Measurements from ENCODE around the gene NAA50.

NAA50 gene

DNA sequence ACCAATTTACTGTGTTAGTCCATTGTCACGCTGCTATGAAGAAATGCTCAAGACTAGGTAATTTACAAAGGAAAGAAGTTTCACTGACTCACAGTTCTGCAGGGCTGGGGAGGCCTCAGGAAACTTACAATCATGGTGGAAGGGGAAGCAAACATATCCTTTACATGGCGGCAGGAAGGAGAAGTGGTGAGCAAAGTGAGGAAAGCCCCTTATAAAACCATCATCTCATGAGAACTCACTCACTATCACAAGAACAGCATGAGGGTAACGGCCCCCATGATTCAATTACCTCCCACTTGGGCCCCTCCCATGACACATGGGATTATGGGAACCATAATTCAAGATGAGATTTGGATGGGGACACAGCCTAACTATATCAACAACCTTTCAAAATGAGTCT, 69.8 kb downstream of the NAA50 start:
- H2AK5ac ChIP-seq (ENCODE audit: low read length, severe bottlenecking): no peak overlapping the region
- H3K18ac ChIP-seq (ENCODE audit: low read depth in 1 of 2, low read length in 2 of 2): no peak overlapping the region
- H2BK5ac ChIP-seq (ENCODE audit: low read depth, low read length, poor library complexity, severe bottlenecking): no peak overlapping the region
- H3K36me3 ChIP-seq (ENCODE audit: control insufficient read depth in 1 of 2, insufficient read depth in 2 of 2, low read depth in 1 of 2, low read length in 2 of 2): peaks cover 6 to 43% of the 10 kb centered on the region in 2 experiments
- H3K4me1 ChIP-seq (ENCODE audit: control insufficient read depth, insufficient read depth, low read depth, low read length): no peaks in the 10 kb centered on the region
- H3K4me3 ChIP-seq (ENCODE audit: insufficient read depth in 1 of 2, low read depth in 1 of 2, low read length in 2 of 2): no peak overlapping the region
- H3K4me2 ChIP-seq (ENCODE audit: low read length, poor library complexity, severe bottlenecking): no peak overlapping the region
- DNase-seq: no peak
- H3K27me3 ChIP-seq (ENCODE audit: control insufficient read depth in 1 of 2, insufficient read depth in 1 of 2, low read length in 2 of 2): no peaks in the 10 kb centered on the region
- no peak overlapping the region for H2BK12ac ChIP-seq (ENCODE audit: low read length in 2 of 2)
- 81% methylated on average over 3 of the region's 3 CpGs for WGBS
- H4K8ac ChIP-seq (ENCODE audit: low read length): no peak overlapping the region
- H3K27ac ChIP-seq (ENCODE audit: low read length, poor library complexity, severe bottlenecking): no peak overlapping the region
- H4K91ac ChIP-seq (ENCODE audit: low read length): no peak overlapping the region
- no peak overlapping the region for H3K23ac ChIP-seq (ENCODE audit: low read length in 2 of 2)
- H3K9me3 ChIP-seq (ENCODE audit: control insufficient read depth, low read length): no peaks in the 10 kb centered on the region
- no peak overlapping the region for H3K4ac ChIP-seq (ENCODE audit: low read depth in 1 of 2, low read length in 2 of 2)
- no peak overlapping the region for H3K9ac ChIP-seq (ENCODE audit: low read length)
- H2BK120ac ChIP-seq (ENCODE audit: low read depth, low read length): no peak overlapping the region
- H3K79me1 ChIP-seq (replicated peaks; ENCODE audit: low read length, poor library complexity, severe bottlenecking): peaks cover 22% of the 10 kb centered on the region
- H2BK15ac ChIP-seq (ENCODE audit: low read depth, poor library complexity, severe bottlenecking): no peak overlapping the region
- H3K14ac ChIP-seq (ENCODE audit: low read length in 2 of 2): no peak overlapping the region
- H2AFZ ChIP-seq (ENCODE audit: low read depth, low read length): no peak overlapping the region

DNA sequence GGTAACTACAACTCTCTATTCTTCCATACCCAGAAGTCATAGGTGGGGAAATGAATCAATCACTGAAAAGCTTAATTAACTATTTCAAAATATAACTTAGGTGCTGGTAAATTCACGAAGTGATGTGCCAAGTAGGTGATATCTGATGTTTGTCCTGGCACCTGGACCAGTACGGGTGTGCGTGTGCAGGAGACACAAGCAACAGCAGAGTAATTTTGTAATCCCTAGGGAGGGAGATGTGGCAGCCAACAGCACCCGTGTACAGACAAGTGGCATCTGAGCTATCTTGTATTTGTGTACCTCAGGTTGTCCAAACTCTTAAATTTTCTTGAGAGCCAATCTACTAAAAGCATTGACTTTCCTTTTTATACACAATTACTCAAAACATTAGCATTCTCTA, 72.5 kb downstream of the NAA50 start:
- Histone ChIP-seq H3K4me1 (ENCODE audit: control insufficient read depth, insufficient read depth, low read depth, low read length) (no peaks in the 10 kb centered on the region), H3K27me3 (ENCODE audit: control insufficient read depth in 1 of 2, insufficient read depth in 1 of 2, low read length in 2 of 2) (no peaks in the 10 kb centered on the region), H3K4me3 (ENCODE audit: insufficient read depth in 1 of 2, low read depth in 1 of 2, low read length in 2 of 2) (no peak overlapping the region), H3K14ac (ENCODE audit: low read length in 2 of 2) (no peak overlapping the region), H2BK5ac (ENCODE audit: low read depth, low read length, poor library complexity, severe bottlenecking) (no peak overlapping the region), H3K23ac (ENCODE audit: low read length in 2 of 2) (no peak overlapping the region), H2AFZ (ENCODE audit: low read depth, low read length) (no peak overlapping the region), H3K4ac (ENCODE audit: low read depth in 1 of 2, low read length in 2 of 2) (no peak overlapping the region), H2AK5ac (ENCODE audit: low read length, severe bottlenecking) (no peak overlapping the region), H4K91ac (ENCODE audit: low read length) (no peak overlapping the region), H3K27ac (ENCODE audit: low read length, poor library complexity, severe bottlenecking) (no peak overlapping the region), H3K9me3 (ENCODE audit: control insufficient read depth, low read length) (no peaks in the 10 kb centered on the region), H2BK15ac (ENCODE audit: low read depth, poor library complexity, severe bottlenecking) (no peak overlapping the region), H2BK12ac (ENCODE audit: low read length in 2 of 2) (no peak overlapping the region), H2BK120ac (ENCODE audit: low read depth, low read length) (no peak overlapping the region), H3K18ac (ENCODE audit: low read depth in 1 of 2, low read length in 2 of 2) (no peak overlapping the region), H3K36me3 (ENCODE audit: control insufficient read depth in 1 of 2, insufficient read depth in 2 of 2, low read depth in 1 of 2, low read length in 2 of 2) (peaks cover 6 to 47% of the 10 kb centered on the region in 2 experiments), H3K9ac (ENCODE audit: low read length) (no peak overlapping the region), H3K79me1 (replicated peaks; ENCODE audit: low read length, poor library complexity, severe bottlenecking) (peaks cover 17% of the 10 kb centered on the region), H4K8ac (ENCODE audit: low read length) (no peak overlapping the region), H3K4me2 (ENCODE audit: low read length, poor library complexity, severe bottlenecking) (no peak overlapping the region)
- 95% methylated on average over 4 of the region's 4 CpGs for WGBS
- no peak for DNase-seq

DNA sequence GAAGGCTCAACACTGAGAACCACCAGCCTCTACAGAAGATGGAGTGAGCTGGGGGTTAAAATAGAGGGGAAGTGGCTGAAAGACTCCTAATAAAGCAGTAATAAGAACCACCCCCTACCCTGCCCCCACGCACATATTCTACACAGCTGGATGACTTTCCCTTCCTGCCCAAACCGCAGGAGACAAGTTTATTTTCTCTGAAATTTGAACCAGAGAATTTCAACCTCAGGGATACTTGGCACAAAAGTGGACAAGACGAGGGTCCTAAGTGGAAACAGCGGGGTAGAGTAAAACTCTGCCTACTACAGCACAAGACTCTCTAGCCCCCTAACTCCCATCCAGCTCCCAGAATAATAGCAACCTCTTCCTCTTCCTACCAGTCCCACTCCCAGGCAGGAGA, 78.0 kb downstream of the NAA50 start:
- Histone ChIP-seq H3K36me3 (ENCODE audit: control insufficient read depth in 1 of 2, insufficient read depth in 2 of 2, low read depth in 1 of 2, low read length in 2 of 2) (peaks cover 10 to 33% of the 10 kb centered on the region in 2 experiments), H3K27me3 (ENCODE audit: control insufficient read depth in 1 of 2, insufficient read depth in 1 of 2, low read length in 2 of 2) (no peaks in the 10 kb centered on the region), H3K4me2 (ENCODE audit: low read length, poor library complexity, severe bottlenecking) (peak overlapping the region; percentile 82), H2BK15ac (ENCODE audit: low read depth, poor library complexity, severe bottlenecking) (no peak overlapping the region), H3K14ac (ENCODE audit: low read length in 2 of 2) (no peak overlapping the region), H4K91ac (ENCODE audit: low read length) (no peak overlapping the region), H3K18ac (ENCODE audit: low read depth in 1 of 2, low read length in 2 of 2) (no peak overlapping the region), H4K8ac (ENCODE audit: low read length) (no peak overlapping the region), H3K9ac (ENCODE audit: low read length) (peak overlapping the region; percentile 43), H3K27ac (ENCODE audit: low read length, poor library complexity, severe bottlenecking) (peak overlapping the region; percentile 85), H2BK120ac (ENCODE audit: low read depth, low read length) (no peak overlapping the region), H3K23ac (ENCODE audit: low read length in 2 of 2) (no peak overlapping the region), H2AK5ac (ENCODE audit: low read length, severe bottlenecking) (no peak overlapping the region), H3K79me1 (replicated peaks; ENCODE audit: low read length, poor library complexity, severe bottlenecking) (peaks cover 8% of the 10 kb centered on the region), H3K4me1 (ENCODE audit: control insufficient read depth, insufficient read depth, low read depth, low read length) (no peaks in the 10 kb centered on the region), H2BK12ac (ENCODE audit: low read length in 2 of 2) (no peak overlapping the region), H2BK5ac (ENCODE audit: low read depth, low read length, poor library complexity, severe bottlenecking) (no peak overlapping the region), H3K4me3 (ENCODE audit: insufficient read depth in 1 of 2, low read depth in 1 of 2, low read length in 2 of 2) (no peak overlapping the region), H2AFZ (ENCODE audit: low read depth, low read length) (no peak overlapping the region), H3K4ac (ENCODE audit: low read depth in 1 of 2, low read length in 2 of 2) (no peak overlapping the region), H3K9me3 (ENCODE audit: control insufficient read depth, low read length) (no peaks in the 10 kb centered on the region)
- 69% methylated on average over 4 of the region's 4 CpGs for WGBS
- DNase-seq: peak; percentile 14
